ENCODE data around the gene MAP3K15.
A peak's percentile ranks its signal among the peaks of the same experiment; 100 is the strongest.

Gene MAP3K15

DNA sequence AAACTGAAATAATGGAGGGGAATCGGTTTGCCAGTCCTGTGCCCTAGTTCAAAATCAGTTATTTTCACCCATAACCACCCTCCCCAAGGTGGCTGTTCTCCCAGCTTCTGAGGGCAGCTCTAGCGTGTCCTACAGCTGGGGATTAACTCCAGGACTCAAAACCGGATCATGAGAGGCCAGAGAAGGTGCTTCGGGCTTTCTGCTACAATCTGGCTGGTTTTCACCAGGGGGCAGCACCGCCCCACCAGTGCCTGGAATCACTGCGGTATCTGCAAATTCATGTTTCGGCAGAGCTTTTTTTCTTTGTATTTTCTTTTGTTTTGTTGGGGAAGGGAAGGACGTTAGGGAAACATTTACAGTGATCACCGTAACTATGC lies 143.2 kb downstream of the MAP3K15 start:
- peak; percentile 73 for TF ChIP-seq CTCF (IDR thresholded peaks at IDR 0.05; ENCODE audit: low read depth, low read length)
- peak; percentile 24 for DNase-seq (ENCODE audit: extremely low read depth, low read depth)

DNA sequence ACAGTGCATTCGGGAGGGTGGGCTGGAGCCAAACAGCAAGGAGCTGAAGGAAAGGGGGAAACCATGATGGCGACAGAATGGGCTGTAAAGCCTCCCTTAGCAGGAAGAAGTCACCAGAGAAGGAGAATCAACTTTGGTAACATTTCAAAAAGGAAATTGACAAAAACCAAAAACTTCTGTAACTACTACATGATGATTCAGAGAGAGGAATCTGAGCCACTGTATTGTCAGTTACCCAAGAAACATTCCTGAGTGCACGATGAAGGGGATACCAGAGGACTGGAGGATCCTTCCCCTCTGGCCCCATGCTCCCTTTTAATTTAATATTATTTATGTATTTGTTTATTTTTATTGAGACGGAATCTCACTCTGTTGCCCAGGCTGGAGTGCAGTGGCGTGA lies 145.2 kb downstream of the MAP3K15 start:
- no peak for DNase-seq (ENCODE audit: extremely low read depth, low read depth)
- no peak for TF ChIP-seq CTCF (IDR thresholded peaks at IDR 0.05; ENCODE audit: low read depth, low read length)

- DNase-seq (ENCODE audit: extremely low read depth, low read depth): no peak
- no peak for TF ChIP-seq CTCF (IDR thresholded peaks at IDR 0.05; ENCODE audit: low read depth, low read length)
These were observed 146.7 kb downstream of the MAP3K15 start for GRCh38 chrX:19368576-19368975.

DNA sequence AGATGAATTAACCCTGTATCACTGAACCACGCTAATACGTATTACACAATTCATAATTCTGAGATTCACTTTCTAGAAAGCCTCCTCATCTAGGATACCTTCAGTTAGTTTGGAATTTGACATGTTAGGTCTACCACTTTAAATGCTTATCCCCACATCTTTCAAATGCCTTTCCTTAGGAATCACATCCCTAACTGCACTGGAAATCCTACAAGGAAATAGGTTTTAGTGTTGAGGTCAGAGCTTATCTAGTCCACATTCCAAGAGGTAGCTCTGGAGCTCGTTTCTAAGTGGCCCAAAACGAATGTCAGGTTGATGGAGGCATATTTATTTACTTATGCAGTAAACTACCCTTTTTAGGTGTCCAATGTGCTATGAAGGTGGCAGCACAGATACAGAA lies 153.6 kb downstream of the MAP3K15 start:
- no peak for DNase-seq (ENCODE audit: extremely low read depth, low read depth)
- TF ChIP-seq CTCF (IDR thresholded peaks at IDR 0.05; ENCODE audit: low read depth, low read length): no peak

GRCh38 chrX:19360903-19361302 lies 154.4 kb downstream of the MAP3K15 start:
- DNase-seq (ENCODE audit: extremely low read depth, low read depth): no peak
- no peak for TF ChIP-seq CTCF (IDR thresholded peaks at IDR 0.05; ENCODE audit: low read depth, low read length)

DNA sequence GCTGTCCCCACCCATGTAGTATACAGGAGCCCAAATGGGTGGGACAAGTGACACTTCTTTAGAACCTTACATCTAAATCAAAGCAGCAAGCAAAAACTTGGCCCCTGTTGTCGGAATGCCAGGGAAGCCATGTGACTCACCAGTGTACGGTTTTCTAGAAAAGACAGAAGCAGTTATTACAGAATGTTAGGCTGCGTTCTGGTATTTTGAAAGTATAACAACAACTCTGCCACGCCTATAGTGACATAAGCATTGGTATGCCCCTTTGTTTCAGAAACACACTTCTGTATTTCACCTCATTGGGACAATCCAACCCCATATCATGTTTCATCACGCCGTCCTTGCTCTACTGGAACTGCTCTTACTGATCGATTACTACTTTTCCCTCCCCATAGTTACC lies 156.8 kb downstream of the MAP3K15 start:
- DNase-seq (ENCODE audit: extremely low read depth, low read depth): no peak
- no peak for TF ChIP-seq CTCF (IDR thresholded peaks at IDR 0.05; ENCODE audit: low read depth, low read length)

GRCh38 chrX:19354625-19355024 lies 160.7 kb downstream of the MAP3K15 start:
- DNase-seq (ENCODE audit: extremely low read depth, low read depth): no peak
- TF ChIP-seq CTCF (IDR thresholded peaks at IDR 0.05; ENCODE audit: low read depth, low read length): no peak

All from AG09319 (cell line).